Kasumi-1 (cell line): ENCODE results near the gene CCZ1B.
"Not testable (repeated sequence)": the region's sequence is repeated elsewhere in the genome, so short reads cannot be mapped to it uniquely, and the experiment has no call there.

Source experiments
- DNase-seq, 2 experiments: peaks; one replicate each; lab custom pipeline; 2025; lab: John Stamatoyannopoulos, UW

Gene CCZ1B

DNA sequence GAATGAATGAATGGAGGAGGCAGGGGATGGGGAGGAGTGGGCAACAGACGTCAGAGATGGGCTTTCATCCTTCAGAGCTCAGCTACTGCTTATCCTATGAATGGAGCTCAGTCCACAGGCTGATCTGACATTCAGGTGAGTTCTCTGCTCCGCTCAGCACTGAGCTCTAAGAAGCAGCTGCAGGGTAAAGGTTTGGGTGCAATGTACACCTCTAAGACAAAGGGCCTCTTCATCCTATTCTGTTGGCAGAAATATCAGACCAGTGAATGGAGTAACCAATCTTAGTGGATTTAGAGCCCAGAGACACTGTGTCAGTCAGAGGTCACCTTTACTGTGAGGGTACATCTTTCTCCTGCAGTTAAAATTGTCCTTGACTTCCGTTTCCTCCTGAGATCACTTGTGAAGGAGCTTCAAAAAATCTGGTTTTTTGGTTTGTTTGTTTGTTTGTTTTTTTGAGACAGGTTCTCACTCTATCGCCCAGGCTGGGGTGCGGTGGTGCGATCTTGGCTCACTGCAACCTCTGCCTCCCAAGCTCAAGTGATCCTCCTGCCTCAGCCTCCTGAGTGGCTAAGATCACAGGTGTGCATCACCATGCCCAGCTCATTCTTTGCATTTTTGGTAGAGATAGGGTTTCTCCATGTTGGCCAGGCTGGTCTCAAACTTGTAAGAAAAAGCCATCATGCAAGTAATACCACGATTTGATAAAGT, 5.1 kb upstream of the CCZ1B start:
- no peak for DNase-seq

- not testable (repeated sequence) for DNase-seq
Measured at GRCh38 chr7:6830026-6830425, 4.0 kb upstream of the CCZ1B start.

DNA sequence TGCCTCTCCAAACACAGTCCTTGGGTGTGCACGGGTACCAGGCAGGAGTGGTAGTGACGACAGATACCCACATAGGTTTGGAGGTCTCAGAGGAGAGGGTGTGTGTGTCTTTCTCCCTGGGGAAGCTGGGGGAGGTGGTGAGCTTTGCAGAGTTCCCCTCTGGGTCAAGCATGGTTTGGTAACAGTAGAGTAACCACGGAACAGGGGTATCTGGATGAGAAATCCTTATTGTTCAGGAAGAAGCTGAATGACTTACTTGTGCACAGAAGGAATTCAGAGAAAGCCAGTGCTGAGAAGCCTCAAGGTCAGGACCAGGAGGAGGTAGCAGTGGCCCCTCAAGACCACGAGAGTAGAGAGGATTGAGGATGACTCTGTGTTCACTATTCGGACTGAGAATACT, 3.5 kb upstream of the CCZ1B start:
- not testable (repeated sequence) for DNase-seq

DNA sequence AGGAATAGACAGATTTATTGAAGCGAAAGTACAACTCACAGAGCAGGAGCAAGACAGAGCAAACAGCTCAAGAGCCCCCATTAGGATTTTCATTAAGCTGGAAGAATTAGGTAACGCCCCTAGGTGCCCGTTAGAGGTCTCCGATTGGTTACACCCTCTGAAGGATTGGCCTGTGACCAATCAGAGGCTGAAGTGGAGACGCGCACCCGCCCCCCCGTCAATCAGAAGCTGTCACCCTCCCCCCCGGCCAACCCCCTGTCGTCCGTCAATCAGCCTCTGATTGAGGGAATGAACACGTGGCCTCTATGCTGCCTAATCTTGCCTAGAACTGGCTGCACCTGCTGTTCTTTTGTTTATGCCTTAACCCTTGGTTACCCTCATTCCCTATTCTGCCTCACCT, 1.1 kb upstream of the CCZ1B start:
- not testable (repeated sequence) for DNase-seq

DNA sequence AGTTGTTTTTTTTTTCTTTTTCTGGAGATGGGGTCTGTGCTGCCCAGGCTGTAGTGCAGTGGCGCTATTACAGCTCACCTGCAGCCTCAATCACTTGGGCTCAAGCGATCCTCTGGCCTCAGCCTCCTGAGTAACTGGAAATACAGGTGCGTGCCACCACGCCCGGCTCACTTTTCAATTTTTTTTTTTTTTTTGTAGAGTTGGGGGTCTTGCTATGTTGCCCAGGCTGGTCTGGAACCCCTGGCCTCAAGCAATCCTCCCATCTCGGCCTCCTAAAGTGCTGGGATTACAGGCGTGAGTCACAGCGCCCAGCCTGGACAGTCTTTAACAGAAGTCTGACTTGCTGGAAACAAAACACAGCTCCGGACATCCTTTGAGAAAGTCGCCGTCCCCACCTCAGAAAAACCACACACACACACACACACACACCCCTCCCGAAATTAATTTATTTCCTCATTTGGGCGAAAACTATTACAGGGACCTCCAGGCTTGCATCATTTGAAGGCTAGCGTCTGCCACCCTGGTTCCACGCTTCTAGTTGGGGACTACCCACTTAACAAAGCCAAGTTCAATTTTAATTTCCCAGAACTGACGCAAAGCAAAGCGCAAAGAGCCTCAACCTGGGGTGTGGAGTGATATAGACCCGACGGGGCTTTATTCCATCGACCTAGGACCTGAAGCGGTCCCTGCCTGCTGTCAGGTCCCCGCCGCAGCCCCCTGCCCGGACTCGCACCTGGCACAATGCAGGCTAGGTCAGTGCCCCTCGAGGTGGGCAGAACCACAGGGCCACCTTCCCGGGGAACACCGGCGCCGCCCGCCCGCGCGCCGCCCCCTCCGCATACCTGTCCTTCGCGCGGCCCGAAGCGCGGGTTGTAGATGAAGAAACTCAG, 594 bp downstream of the CCZ1B start:
- not testable (repeated sequence) for DNase-seq

- not testable (repeated sequence) for DNase-seq
Measured at GRCh38 chr7:6821622-6822021, 4.5 kb downstream of the CCZ1B start.

DNA sequence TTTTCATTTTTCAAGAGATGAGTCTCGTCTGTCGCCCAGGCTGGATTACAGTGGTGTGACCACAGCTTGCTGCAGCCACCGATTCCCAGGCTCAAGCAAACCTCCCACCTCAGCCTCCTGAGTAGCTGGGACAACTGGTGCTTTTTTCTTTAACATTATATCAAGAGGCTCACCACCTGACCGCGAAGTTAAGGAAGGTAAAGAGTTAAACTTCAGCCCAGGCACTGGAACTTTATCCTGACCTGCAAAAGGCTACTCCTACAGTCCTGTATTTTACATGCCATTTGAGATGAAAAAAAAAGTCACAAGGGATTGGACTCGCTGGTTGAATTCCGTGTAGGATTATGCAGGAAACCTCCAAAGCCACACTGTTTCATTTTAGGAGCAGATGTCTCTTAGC, 10.6 kb downstream of the CCZ1B start:
- DNase-seq, result not testable (repeated sequence)

GRCh38 chr7:6813011-6813410, 13.1 kb downstream of the CCZ1B start:
- not testable (repeated sequence) for DNase-seq

- DNase-seq, result not testable (repeated sequence)
Measured at GRCh38 chr7:6807959-6808358, 18.1 kb downstream of the CCZ1B start.

DNA sequence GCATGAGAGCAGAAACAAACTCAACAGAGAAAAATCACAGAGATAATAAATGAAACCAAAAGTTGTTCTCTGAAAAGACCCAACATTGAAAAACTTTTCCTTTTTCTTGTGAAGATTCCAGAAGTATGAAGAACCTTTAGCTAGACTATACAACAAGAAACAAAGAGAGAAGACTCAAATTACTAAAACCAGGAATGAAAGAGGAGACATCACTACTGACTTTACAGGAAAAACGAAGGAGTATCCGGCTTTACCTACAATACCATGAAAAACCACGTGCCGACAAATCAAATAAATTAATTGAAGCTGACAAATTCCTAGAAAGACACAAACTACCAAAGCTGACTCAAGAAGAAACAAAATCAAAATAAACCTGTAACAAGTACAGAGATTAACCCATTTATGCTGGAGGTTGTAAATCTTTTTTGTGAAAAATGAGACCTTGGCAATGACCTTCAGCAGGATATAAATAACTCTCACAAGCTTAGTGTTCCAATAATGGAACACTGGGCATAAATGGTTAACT, 18.6 kb downstream of the CCZ1B start:
- not testable (repeated sequence) for DNase-seq

- not testable (repeated sequence) for DNase-seq
Measured at GRCh38 chr7:6800331-6800730, 25.7 kb downstream of the CCZ1B start.

GRCh38 chr7:6799887-6800286, 26.2 kb downstream of the CCZ1B start:
- not testable (repeated sequence) for DNase-seq

- DNase-seq, result not testable (repeated sequence)
Measured at GRCh38 chr7:6798047-6798446, 28.0 kb downstream of the CCZ1B start.

GRCh38 chr7:6797218-6797617, 28.9 kb downstream of the CCZ1B start:
- not testable (repeated sequence) for DNase-seq

DNA sequence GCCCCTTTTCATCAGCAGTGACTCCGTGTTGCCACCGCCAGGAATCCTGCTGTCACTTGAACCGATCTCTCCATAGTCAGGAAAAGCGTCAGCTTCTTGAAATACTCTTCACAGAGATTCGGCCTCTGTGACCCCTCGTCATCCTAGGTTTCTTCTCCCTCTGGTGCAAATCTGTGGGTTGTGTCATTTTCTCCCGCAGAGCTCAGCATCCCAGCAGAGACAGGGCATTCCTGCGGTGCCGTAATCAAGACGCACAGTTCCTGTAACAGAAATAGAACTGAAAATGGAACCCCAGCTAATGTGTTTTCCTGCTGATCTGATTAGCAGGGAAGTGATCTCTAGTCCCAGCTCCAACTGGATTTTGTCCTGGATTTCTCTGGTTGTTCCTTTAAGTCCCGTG, 31.8 kb downstream of the CCZ1B start:
- not testable (repeated sequence) for DNase-seq

GRCh38 chr7:6792113-6792872, 33.8 kb downstream of the CCZ1B start:
- DNase-seq, result not testable (repeated sequence)

DNA sequence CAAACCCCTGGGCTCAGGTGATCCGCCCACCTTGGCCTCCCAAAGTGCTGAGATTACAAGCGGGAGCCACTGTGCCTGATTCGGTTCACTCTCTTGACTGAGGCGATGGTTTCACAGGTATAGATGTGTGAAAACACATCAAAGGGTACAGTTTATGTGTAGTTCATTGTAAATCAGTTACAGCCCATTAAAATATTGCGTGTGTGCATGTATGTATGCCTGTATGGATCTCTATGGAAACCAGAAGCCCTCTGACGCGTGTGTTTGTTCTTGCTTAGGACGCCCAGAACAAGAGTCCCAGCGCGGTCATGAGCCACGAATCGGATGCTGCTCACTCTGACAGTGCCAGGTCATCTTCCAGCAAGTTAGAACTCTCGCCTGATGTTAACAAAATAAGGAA, 36.7 kb downstream of the CCZ1B start:
- not testable (repeated sequence) for DNase-seq

DNA sequence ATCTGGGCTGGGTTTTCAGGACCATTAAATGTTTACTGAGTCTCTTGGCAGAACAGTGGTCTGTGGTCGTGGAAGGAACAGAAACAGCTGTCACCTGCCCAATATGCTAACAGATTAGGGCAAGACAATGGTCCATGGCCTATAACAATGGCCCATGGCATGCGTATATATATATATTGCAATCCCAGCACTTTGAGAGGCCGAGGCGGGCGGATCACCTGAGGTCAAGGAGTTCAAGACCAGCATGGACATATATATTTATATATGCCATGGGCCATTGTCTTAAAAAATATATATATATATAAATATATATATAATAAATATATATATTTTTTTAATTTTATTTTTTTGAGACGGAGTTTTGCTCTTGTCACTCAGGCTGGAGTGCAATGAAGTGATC, 44.5 kb downstream of the CCZ1B start:
- not testable (repeated sequence) for DNase-seq

DNA sequence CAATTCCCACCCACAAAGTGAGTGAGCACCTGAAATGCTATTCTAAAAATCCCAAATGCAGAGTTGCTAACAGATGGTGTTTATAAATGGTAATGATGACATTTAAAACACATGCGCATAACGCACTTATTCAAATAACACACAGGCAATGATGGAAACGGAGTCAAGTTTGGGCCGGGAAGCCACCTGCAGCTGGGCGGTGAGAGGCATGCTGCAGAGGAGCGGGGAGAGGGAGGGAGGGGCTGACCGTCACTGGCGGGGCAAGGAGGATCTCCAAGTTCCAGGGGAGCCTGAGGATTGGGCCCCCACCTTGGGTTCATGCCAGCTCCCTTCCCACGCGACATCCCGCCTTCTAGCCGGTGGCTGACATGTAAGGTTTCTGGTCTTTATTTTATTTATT, 64.9 kb downstream of the CCZ1B start:
- DNase-seq, result not testable (repeated sequence)

DNA sequence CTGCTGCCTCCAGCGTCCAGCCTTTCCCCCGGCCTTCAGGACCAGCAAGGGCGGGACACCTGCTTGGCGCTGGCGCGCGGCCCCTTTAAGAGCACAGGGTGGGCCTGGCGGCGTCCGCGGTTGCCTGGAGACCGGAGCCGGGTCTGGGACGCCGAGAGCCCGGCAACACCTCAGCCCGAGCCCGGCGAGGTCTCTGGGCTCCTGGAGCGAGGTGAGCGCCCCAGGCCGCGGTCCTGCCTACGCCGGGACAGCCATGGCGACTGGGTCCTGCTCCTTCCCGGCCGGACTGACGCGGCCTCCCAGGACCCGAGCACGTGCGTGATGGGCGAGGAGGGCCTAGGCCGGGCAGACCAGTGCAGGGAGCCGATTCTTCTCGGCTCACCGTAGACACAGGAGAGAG, 72.1 kb downstream of the CCZ1B start, which contains the start of gene RSPH10B2:
Gene RSPH10B2, plus strand, starts transcription at position 140 of the 400 bp plus-strand sequence. CDS start 3,575 bp downstream, outside the sequence.
- DNase-seq, result not testable (repeated sequence)

DNA sequence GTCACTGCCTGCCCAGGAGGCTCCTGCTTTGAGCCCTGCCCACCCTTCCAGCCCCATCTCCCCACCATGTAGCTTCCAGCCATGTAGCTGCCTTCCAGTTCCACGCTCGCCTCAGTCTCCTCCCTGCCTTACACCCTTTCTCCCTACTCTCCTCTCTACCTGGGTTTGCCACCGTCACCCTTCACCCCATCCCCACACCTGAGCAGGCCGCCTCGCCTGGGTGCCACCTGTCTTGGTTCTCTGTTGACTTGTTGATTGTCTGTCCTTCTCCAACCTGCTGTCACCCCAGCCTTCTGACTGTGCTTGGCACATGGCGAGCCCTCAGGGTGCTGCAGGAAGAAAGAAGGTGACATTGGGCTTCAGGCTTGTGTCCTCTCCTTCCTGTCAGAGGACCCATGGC, 75.9 kb downstream of the CCZ1B start:
- DNase-seq, result not testable (repeated sequence)

GRCh38 chr7:6749335-6749734, 76.7 kb downstream of the CCZ1B start:
- DNase-seq, result not testable (repeated sequence)
